Stimulated activated CD8-positive, alpha-beta memory T cell treated with anti-CD3 and anti-CD28 coated beads, Interleukin-12 subunit alpha, Interleukin-12 subunit beta, amount 100 ng/mL, for 24 hours (primary cell): ENCODE data around the gene STAT1.
"Not testable (repeated sequence)": the region's sequence is repeated elsewhere in the genome, so short reads cannot be mapped to it uniquely, and the experiment has no call there.

Experiments
- DNase-seq: peaks from one replicate; pipeline ENCODE4 v3.0.0-alpha.2; 2020; ENCODE audit errors: extremely low read depth

STAT1 gene

GRCh38 chr2:190981733-190982132, 32.2 kb downstream of the STAT1 start:
- no peak for DNase-seq

- DNase-seq: no peak
Observed at GRCh38 chr2:190981333-190981732, 32.6 kb downstream of the STAT1 start.

GRCh38 chr2:190980630-190981209, 33.3 kb downstream of the STAT1 start:
- no peak for DNase-seq

- no peak for DNase-seq
Observed at GRCh38 chr2:190979906-190980629, 33.9 kb downstream of the STAT1 start.

GRCh38 chr2:190978389-190979053, 35.5 kb downstream of the STAT1 start:
- no peak for DNase-seq

GRCh38 chr2:190977505-190977904, 36.5 kb downstream of the STAT1 start:
- DNase-seq: no peak

- DNase-seq: no peak
Observed at GRCh38 chr2:190976521-190976920, 37.5 kb downstream of the STAT1 start.

GRCh38 chr2:190974629-190975361, 39.2 kb downstream of the STAT1 start:
- no peak for DNase-seq

- DNase-seq: no peak
Observed at GRCh38 chr2:190973726-190974628, 40.0 kb downstream of the STAT1 start.

- DNase-seq: no peak
Observed at GRCh38 chr2:190973262-190973661, 40.7 kb downstream of the STAT1 start.

- no peak for DNase-seq
Observed at GRCh38 chr2:190972846-190973245, 41.1 kb downstream of the STAT1 start.

- no peak for DNase-seq
Observed at GRCh38 chr2:190972213-190972612, 41.8 kb downstream of the STAT1 start.

GRCh38 chr2:190970873-190971506, 43.0 kb downstream of the STAT1 start:
- no peak for DNase-seq

GRCh38 chr2:190970160-190970559, 43.8 kb downstream of the STAT1 start:
- no peak for DNase-seq

GRCh38 chr2:190968522-190968921, 45.4 kb downstream of the STAT1 start:
- no peak for DNase-seq

GRCh38 chr2:190965580-190966222, 48.3 kb downstream of the STAT1 start:
- DNase-seq: no peak

GRCh38 chr2:190964170-190964795, 49.7 kb downstream of the STAT1 start:
- no peak for DNase-seq

GRCh38 chr2:190963088-190963487, 50.9 kb downstream of the STAT1 start:
- DNase-seq: no peak

GRCh38 chr2:190961918-190962487, 52.0 kb downstream of the STAT1 start:
- DNase-seq: no peak

GRCh38 chr2:190961117-190961516, 52.9 kb downstream of the STAT1 start:
- not testable (repeated sequence) for DNase-seq
